Left colon (tissue), 2 donors: Measurements from ENCODE around the gene NUAK1. TPM values are rescaled to one million over a fixed set of nuclear protein-coding genes. Genes with fewer than 3 reads are reported as not detected.

ENCODE experiments used
- ATAC-seq: fragments of 200-7000 bp; cut with Tn5 transposase; one replicate; pipeline ENCODE4 v1.9.1; 2020; ENCODE audit warnings: mild to moderate bottlenecking, moderate library complexity
- DNase-seq, 2 donors: peaks; one replicate each; pipeline ENCODE4 v3.0.0-alpha.2; 2020
- intact Hi-C, 2 donors: fragments of 100-400 bp; cut with DNase I in 1 of 2; cut with micrococcal nuclease in 1 of 2; formaldehyde crosslinking; loops; one replicate each; pipeline versions ENCODE4 v1.11.2 to v1.14.0; 2022; cut with DNase I, micrococcal nuclease
- long read RNA-seq: library from polyadenylated mRNA; unstranded; transcript quantifications from one replicate; pipeline ENCODE4 v2.0.0, GENCODE V29; 2021
- total RNA-seq, 2 donors: library from RNA; stranded (reverse); fragmentation: NEBNext Ultra II Directional; extraction: Animal tissue kit (Norgen Biotek cat#: 25700); gene quantifications; one replicate each; pipeline ENCODE4 v1.2.1, GENCODE V29; 2021
- donor health status: DM: no; HTN: no; CAD: no.
- donor health status: DM: yes; HTN: yes; CAD: no.

NUAK1 gene
- total RNA-seq: 1 to 10 TPM; 3.8 to 4.2 TPM
- long read RNA-seq, partial matches to known transcripts: 0 of 2 reads
- long read RNA-seq, other reads (novel, unspliced or antisense): 2 of 2 reads

DNA sequence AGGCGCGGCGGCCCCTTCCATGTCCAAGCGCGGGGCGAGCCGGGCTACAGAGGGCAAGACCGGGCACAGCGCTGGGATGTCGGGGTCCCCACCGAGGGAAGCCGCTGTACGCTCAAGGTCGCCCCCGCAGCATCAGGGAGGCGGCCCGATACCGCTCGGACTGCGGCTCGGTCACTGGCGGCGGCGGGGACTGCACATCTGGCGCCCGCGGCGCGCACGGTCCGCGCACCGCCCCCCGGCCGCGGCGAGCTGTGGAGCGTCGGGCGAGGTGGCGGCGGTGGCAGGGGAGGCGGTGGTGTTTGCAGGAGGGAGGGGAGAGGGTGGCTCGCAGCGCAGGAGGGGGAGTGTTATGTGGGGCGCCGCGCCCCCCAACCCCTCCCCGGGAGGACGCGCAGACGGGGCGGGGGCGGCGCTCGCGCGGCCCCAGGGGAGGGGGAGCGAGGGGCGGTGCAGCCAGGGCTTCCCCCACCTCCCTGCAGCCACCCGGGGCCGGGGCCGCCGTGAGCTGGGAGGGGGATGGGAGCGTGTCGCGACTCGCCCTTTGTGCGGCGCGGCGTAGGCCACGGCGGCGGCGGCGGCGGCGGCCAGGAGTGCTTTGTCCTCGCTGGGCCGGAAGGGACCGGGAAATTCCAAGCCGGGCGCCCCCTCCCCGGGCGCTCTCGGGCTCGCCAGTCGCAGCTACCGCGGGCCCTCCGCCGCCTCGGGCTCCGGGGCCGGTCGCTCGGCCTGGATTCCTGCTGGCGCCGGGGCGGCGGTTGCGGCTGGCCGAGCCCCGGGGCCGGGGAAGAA lies at the start of gene NUAK1:
Gene NUAK1, minus strand, starts transcription at position 322 of the 789 bp plus-strand sequence. Its CDS starts 301 bp downstream, at position 21.
- ATAC-seq (peak; percentile 71), DNase-seq (peak; percentile 45 to 55)
- intact Hi-C loops: loop anchor here in 1 of 2 donors (5.0 kb wide), 1 partner anchor 432 kb away; no protein-coding TSS in a partner anchor

DNA sequence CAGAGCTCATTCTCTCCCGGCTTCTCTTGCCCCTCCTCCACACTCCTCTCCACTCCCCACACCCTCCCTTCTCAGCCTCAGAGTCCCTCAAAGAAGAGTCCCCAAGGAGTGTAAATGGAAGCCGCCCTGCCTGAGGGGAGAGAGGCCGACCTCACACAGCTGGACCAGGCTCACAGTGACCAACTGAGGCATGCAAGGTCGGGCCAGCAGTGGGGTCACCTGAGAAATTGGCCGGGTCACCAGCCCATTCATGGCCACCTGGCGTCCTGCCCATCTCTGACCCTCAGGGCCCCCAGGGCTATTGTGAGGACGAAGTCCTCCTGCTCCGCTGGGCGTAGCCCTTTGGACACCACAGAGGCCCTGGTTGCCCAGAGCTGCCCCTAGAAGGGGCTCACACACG lies 49.5 kb upstream of the NUAK1 start:
- ATAC-seq (no peak), DNase-seq (no peak)
- intact Hi-C loops: no loop called here

DNA sequence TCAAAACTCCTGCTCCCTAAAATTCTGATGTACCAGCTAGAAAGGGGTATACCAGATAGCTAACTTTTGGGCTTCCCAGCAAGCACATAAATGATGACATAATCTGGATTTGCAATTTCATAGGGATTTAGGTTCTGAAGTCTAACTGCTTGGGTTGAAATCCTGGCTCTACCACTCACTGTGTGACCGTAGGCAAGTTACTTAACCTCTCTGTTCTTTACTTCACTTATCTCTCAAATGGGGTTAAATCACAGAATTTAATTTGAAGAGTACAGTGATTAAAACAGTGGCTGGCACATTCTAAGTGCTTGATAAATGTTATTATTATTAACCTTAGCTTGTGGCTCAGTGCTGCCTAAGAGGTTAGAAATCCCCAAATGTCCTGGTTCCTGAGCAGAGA lies 49.1 kb upstream of the NUAK1 start:
- no peak for DNase-seq
- ATAC-seq: no peak
- intact Hi-C loops: no loop called here

DNA sequence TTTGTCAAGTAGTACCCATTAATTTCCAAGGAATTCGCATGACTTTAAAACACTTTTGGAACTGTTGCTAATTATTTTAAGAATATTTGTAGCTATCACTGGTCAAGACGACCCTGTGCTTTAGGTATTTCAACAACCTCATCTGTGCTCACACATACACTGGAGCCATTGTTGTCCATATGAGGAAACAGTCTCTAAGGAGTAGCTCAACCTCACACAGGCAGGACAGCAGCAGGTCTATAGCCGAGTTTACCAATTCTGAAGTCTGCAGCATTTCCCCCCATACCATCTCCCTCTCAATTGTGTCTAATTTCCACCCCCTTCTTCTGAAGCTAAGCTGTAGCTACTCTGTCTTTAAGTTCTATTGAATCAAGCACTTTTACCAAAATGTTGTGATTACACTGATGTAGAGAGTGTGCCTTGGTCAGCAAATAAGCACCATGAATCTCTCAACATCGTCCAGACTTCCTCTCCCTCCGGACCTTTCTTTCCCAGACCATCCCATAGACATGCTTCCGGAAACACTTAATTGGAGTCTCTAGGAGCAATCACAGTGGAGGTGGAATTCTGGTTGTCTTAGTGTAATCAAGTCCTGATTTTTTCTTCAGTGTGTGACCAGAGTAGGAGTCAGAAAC lies 48.5 kb upstream of the NUAK1 start:
- intact Hi-C loops: no loop called here
- no peak for DNase-seq
- ATAC-seq: no peak

DNA sequence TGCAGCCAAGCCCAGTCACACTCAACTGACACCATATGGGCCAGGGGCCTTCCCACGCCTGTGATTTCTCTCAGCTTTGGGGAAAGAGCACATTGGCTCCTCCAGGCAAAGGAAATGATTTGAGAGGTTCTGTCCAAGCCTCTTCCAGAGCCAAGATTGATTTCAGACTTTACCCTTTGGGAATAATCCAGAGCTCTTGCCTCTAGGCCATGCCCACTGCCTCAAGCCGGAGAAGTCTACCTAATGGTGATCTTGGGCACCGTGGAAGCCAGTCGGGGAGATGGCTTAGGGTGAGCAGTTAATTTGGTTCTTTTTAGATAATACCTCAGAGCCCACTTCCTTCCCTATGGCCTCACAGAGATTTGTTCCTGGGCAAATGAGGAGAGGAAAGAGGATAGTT lies 45.0 kb upstream of the NUAK1 start:
- intact Hi-C loops: no loop called here
- DNase-seq: no peak
- ATAC-seq: no peak

DNA sequence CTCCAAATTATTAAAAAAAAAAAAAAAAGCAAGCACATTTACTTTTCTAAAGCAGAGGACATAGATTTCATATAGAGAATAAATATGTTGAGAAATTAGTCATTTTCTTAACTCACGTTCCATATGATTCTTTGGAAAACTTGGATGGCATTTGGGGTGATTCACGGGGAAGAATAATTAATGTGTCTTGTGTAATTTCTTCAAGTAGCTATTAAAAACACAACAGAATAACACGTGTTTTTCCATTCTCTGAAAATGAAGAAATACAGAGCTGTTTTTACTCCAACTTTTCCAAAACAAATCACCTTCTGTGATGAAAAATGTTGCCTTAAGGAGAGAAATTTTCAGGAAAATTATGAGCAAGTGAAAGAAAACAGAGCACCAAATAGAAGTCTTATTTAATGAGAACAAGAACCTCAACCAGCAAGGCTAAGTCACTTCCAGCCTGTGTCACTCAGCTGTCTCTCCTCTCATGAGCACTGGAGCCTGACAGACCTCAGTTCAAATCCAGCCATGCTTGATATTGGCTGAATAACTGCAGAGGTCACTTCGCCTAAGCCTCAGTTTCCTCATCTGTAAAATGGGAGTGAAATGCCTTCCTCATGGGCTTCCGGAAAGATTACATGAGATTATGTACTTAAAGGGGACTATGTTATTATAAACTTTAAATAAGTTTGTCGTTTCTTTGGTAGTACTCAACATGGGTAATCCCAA lies 42.8 kb upstream of the NUAK1 start:
- ATAC-seq (no peak), DNase-seq (no peak)
- intact Hi-C loops: no loop called here

DNA sequence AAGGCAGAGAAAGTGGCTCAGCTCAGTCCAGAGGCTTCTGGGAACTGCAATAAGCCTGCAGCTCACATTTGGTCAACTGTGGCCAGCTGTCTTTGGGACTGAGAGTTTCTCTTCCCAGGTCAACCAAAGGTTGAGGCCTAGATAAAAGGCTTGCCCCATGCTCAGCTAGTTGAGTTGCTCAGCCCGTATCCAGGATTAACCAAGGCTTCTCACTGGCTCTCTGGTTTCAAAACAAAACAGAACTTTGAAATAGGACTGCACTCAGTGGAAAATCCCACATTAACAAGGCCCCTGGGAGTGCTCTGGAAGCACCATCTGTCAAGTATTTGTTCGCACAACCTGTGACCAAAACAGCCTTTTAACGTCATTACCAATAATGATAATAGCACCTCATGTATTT lies 40.3 kb upstream of the NUAK1 start:
- intact Hi-C loops: no loop called here
- ATAC-seq: no peak
- DNase-seq: no peak

DNA sequence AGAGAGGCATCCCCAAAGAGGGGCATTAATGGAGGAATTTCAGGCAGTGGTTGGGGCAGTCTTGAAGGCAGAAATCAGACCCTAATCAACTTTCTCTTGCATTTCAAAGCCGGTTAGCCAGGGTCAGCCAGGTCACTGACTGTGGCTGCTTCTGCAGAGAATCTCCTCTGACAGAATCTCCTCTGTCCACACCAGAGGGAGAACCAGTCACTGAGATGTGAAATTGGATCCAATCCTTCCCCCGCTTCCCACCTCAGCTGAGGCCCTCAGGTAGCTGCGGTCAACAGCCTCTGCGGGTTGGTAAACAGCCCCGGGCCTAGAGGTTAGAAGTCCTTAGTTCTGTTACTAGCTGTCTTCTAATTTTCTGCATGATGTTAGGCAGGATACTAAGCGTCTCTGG lies 39.8 kb upstream of the NUAK1 start:
- intact Hi-C loops: no loop called here
- ATAC-seq (no peak), DNase-seq (no peak)

DNA sequence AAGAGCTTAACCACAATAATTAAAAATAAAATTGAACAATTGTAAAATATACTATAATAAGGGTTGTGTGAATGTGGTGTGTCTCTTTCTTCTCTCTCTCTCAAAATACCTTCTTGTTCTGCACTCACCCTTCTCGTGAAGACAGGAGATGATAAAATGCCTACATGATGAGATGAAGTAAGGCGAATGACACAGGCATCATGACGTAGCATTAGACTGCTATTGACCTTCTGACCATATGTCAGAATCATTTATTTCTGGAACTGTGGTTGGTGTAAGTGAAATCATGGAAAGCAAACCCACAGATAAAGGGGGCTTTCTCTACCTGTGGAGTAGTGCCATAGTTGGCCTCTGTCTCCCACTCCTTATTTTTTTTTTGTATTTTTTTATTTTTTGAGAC lies 37.8 kb upstream of the NUAK1 start:
- no peak for ATAC-seq
- intact Hi-C loops: no loop called here
- DNase-seq: no peak

DNA sequence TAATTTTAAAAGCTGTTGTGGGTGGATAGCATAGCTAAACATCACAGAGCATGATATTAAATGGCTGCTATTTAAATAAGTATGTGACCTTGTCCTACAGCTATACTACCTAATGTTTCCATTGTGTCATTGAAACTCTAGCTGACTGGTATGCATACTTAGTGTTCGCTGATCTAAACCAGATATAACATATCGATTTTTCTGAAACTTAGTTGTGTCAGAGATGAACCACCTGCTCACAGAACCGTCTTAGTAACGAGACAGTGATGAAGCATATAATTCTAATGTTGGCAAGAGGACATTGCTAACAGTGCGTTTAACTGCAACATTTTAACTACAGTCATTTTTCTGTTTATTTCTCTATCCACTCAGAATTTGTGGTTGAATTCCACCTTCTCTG lies 36.1 kb upstream of the NUAK1 start:
- DNase-seq (no peak), ATAC-seq (no peak)
- intact Hi-C loops: no loop called here

DNA sequence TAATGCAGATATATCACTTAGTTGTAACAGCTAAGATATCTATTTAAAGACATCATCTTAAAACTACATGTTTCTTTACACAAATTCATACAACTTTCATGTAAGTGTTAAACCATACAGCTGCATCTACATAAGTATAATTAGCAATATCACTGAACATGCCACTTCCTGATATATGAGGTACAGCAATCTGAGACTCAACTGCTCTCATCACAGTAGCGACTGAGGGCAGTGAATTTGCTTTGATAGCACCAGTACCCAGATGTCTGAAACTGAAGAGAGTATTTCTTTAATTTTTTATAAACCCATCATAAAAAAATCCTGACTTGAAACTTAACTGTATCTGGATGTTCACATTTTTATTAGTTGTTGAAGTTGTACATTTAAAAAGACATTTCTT lies 34.7 kb upstream of the NUAK1 start:
- intact Hi-C loops: no loop called here
- DNase-seq: no peak
- no peak for ATAC-seq

DNA sequence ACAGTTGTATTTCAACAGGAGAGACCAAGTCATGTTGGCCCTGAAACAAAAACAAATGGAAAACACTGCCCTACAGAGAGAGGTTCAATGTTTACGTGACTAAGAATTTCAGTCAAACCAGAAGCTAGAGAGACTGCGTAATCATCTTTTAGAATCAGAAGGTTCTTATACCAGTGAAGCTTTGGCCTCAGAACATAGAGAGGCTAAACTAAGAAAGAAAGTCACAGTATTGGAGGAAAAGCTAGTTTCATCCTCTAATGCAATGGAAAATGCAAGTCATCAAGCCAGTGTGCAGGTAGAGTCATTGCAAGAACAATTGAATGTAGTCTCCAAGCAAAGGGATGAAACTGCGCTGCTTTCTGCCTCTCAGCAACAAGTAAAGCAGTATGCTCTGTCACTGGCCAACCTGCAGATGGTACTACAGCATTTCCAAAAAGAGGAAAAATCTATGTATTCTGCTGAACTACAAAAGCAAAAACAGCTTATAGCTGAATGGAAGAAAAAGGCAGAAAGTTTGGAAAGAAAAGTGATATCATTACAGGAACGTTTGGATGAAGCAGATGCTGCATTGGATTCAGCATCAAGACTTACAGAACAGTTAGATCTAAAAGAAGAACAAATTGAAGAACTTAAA lies 32.5 kb upstream of the NUAK1 start:
- ATAC-seq: no peak
- intact Hi-C loops: no loop called here

DNA sequence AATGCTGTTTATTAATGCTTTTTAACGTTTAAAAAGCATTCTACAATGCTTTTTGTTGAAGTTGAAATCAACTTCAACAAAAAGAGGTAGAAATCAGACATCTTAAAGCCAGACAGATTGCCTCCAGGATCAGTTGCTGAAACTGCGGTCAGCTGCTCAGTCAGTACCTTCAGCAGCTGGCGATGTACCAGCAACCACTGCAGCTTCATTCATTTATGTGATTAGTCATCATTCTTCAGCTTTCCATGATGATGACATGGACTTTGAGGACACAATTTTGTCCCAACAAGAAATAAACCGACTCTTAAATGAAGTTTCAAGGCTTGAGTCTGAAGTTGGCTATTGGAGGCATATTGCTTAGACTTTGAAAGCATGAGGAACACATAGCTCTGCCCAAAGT lies 31.5 kb upstream of the NUAK1 start:
- ATAC-seq (no peak), DNase-seq (no peak)
- intact Hi-C loops: no loop called here

More for the DNA sequence above, 32.5 kb upstream of the NUAK1 start:
- no peak for DNase-seq

DNA sequence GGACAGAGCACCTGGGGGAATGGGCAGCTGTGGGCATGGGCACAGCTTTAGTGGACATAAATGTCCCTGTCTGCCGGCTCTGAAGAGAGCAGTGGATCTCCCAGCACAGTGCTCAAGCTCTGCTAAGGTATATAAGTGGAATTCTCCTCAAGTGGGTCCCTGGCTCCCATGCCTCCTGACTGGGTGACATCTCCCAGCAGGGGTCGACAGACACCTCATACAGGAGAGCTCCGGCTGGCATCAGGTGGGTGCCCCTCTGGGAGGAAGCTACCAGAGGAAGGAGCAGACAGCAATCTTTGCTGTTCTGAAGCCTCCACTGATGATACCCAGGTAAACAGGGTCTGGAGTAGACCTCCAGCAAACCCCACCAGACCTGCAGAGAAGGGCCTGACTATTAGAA lies 25.0 kb upstream of the NUAK1 start:
- DNase-seq: no peak
- no peak for ATAC-seq
- intact Hi-C loops: no loop called here

DNA sequence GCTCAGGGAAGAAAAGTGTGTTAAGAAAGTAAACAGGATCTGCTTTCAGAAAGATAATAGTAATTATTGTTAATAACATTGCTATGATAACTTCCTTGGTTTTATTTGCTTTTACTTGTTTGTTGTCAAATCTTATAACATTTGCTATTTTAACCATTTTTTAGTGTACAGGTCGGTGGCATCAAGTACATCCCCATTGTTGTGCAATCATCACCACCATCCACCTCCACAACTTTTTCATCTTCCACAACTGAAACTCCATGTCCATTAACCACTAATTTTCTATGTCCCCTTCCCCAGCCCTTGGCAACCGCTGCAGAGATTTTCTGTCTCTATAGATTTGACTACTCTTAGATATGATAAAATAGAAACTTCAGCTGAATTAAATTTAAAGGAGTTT lies 22.7 kb upstream of the NUAK1 start:
- DNase-seq (no peak), ATAC-seq (no peak)
- intact Hi-C loops: no loop called here

DNA sequence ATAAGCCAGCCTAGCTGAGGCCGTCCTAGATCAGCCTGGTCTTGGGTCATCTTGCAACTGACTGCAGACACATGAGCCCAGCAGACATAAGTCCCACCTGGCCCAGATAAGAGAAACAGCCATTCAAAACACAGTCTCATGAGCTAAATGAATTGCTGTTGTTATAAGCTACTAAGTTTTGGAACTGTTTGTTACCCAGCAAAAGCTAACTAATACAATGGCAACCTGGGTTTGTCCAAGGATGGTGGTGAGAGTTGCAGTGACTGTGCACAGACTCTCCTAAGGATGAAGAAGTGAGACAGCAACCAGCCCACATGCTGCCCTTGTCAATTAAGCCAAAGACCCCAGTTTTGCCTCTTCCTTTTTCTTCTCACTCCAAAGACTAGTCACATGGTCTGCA lies 22.2 kb upstream of the NUAK1 start:
- ATAC-seq: no peak
- intact Hi-C loops: no loop called here
- DNase-seq: no peak

DNA sequence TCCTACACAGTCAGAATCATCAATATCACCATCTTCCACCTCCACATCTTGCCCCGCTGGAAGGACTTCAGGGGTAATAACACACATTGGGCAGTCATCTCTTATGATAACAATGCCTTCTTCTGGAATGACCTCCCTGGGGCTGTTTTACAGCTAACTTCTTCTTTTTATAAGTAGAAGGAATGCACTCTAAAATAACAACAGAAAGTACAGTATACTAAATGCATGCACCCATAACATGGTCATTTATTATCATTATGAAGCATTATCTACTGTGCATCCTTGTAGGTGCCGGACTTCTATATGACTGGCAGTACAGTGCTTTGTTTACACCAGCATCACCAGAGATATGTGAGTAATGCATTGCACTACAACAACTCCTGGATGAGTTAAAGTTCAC lies 19.0 kb upstream of the NUAK1 start:
- DNase-seq (no peak), ATAC-seq (no peak)
- intact Hi-C loops: no loop called here

DNA sequence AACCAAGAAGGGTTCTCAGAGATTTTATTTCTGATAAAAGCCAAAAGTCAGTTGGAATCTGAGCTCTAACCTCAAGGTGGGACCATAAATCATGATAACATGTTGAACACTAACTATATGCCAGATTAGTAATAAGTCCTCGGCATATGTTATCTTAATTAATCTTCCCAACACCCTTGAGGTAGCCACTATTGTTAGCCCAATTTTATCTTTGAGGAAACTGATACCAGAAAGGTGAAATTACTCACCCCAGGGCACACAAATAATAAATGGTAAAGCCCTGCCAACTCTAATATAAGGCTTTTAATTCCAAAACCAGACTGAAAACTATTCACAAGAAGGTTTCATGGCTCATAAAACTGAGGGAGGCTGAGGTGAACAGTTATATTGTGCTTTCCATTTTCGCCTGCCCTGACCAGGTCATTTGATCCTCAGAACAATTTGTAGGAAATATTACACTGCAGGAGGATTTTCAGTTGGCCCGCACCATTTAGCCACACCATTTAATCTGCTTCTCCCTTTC lies 16.1 kb upstream of the NUAK1 start:
- intact Hi-C loops: no loop called here

DNA sequence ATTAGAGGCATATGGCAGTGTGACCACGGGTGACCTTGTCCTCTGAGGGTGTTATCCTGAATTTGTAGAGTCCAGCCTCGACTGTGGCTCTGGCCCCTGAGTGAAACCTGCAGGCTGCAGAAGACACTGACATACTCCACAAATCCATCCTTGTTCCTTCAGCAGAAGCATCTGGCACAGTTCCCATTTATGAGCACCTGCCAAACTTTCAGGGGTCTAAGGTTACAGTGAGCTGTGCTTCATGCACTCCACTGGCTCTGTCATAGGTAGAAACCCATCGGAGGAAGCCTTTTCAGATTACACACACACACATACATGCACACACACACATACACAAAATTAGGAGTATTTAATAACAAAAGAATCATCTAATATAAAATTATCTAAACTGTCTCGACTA lies 13.6 kb upstream of the NUAK1 start:
- ATAC-seq (no peak), DNase-seq (no peak)
- intact Hi-C loops: no loop called here

More for the DNA sequence above, 16.1 kb upstream of the NUAK1 start:
- ATAC-seq (no peak), DNase-seq (no peak)
